ENCODE data around the gene TMEM179.

GRCh38 chr14:104572668-104573067 lies 31.9 kb downstream of the TMEM179 start:
- no peak for TF ChIP-seq SNAI2 (CRISPR knock-in tag; IDR thresholded peaks at IDR 0.05)
- no peak for TF ChIP-seq ZFP3 (CRISPR knock-in tag; IDR thresholded peaks at IDR 0.05)
- no peak for TF ChIP-seq CREB5 (CRISPR knock-in tag; IDR thresholded peaks at IDR 0.05; ENCODE audit: low read depth)
- TF ChIP-seq ZNF565 (CRISPR knock-in tag; conservative IDR thresholded peaks at IDR 0.05; ENCODE audit: low read depth): no peak
- TF ChIP-seq, protein P1, sequence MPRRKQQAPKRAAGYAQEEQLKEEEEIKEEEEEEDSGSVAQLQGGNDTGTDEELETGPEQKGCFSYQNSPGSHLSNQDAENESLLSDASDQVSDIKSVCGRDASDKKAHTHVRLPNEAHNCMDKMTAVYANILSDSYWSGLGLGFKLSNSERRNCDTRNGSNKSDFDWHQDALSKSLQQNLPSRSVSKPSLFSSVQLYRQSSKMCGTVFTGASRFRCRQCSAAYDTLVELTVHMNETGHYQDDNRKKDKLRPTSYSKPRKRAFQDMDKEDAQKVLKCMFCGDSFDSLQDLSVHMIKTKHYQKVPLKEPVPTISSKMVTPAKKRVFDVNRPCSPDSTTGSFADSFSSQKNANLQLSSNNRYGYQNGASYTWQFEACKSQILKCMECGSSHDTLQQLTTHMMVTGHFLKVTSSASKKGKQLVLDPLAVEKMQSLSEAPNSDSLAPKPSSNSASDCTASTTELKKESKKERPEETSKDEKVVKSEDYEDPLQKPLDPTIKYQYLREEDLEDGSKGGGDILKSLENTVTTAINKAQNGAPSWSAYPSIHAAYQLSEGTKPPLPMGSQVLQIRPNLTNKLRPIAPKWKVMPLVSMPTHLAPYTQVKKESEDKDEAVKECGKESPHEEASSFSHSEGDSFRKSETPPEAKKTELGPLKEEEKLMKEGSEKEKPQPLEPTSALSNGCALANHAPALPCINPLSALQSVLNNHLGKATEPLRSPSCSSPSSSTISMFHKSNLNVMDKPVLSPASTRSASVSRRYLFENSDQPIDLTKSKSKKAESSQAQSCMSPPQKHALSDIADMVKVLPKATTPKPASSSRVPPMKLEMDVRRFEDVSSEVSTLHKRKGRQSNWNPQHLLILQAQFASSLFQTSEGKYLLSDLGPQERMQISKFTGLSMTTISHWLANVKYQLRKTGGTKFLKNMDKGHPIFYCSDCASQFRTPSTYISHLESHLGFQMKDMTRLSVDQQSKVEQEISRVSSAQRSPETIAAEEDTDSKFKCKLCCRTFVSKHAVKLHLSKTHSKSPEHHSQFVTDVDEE (CRISPR knock-in tag; IDR thresholded peaks at IDR 0.05): no peak
- no peak for TF ChIP-seq ZFP30 (CRISPR knock-in tag; IDR thresholded peaks at IDR 0.05)
- no peak for TF ChIP-seq GLIS3 (CRISPR knock-in tag; IDR thresholded peaks at IDR 0.05)
- TF ChIP-seq PPARA (CRISPR knock-in tag; IDR thresholded peaks at IDR 0.05; ENCODE audit: borderline replicate concordance): no peak
- no peak for TF ChIP-seq POU6F1 (CRISPR knock-in tag; IDR thresholded peaks at IDR 0.05; ENCODE audit: borderline replicate concordance, low read depth)
- TF ChIP-seq BACH2 (CRISPR knock-in tag; IDR thresholded peaks at IDR 0.05; ENCODE audit: borderline replicate concordance): no peak
- no peak for TF ChIP-seq PATZ1 (CRISPR knock-in tag; IDR thresholded peaks at IDR 0.05; ENCODE audit: borderline replicate concordance)
- TF ChIP-seq ESRRG (CRISPR knock-in tag; IDR thresholded peaks at IDR 0.05): no peak
- no peak for TF ChIP-seq CSDC2 (CRISPR knock-in tag; IDR thresholded peaks at IDR 0.05)

Measured in SK-N-SH treated with all-trans-retinoic acid at 6 μM for 48 hours (cell line).